Upper lobe of right lung (tissue), 1 donor: ENCODE measurements around the gene BTBD17. TPM values are rescaled to one million over a fixed set of nuclear protein-coding genes. Genes with fewer than 3 reads are reported as not detected.

Experiments
- ATAC-seq: fragments of 200-7000 bp; cut with Tn5 transposase; one replicate; pipeline ENCODE4 v1.9.1; 2020; ENCODE audit warnings: mild to moderate bottlenecking, moderate library complexity
- DNase-seq: peaks from one replicate; pipeline ENCODE4 v3.0.0-alpha.2; 2020
- H3K27ac ChIP-seq: fragments of 200-600 bp; one replicate; pipeline ENCODE4 v1.8.0; 2022
- H3K27me3 ChIP-seq: fragments of 200-600 bp; one replicate; pipeline ENCODE4 v1.8.0; 2022; ENCODE audit warnings: mild to moderate bottlenecking
- H3K36me3 ChIP-seq: fragments of 200-600 bp; one replicate; pipeline ENCODE4 v1.8.0; 2022
- H3K4me1 ChIP-seq: fragments of 200-600 bp; one replicate; pipeline ENCODE4 v1.8.0; 2022
- H3K4me3 ChIP-seq: fragments of 200-600 bp; one replicate; pipeline ENCODE4 v1.8.0; 2022; ENCODE audit warnings: mild to moderate bottlenecking
- H3K9me3 ChIP-seq: fragments of 200-600 bp; one replicate; pipeline ENCODE4 v1.8.0; 2022
- CTCF ChIP-seq: fragments of 200-600 bp; IDR thresholded peaks from one replicate; pipeline ENCODE4 v1.8.0; 2022; ENCODE audit warnings: antibody characterized with exemption
- intact Hi-C: fragments of 100-400 bp; cut with DNase I; formaldehyde crosslinking; loops from one replicate; pipeline ENCODE4 v1.11.0; 2022
- total RNA-seq: library from RNA; stranded (reverse); fragmentation: NEBNext Ultra II Directional; extraction: Animal tissue kit (Norgen Biotek cat#: 25700); gene quantifications from one replicate; pipeline ENCODE4 v1.2.1, GENCODE V29; 2021
- donor health status: DM: no; HTN: yes; CAD: no; lungs with severe emphysema.

BTBD17 gene
- total RNA-seq, 1 donor from 2014 or later, result not detected

GRCh38 chr17:74330446-74330845 is 31.2 kb downstream of the BTBD17 start:
- ATAC-seq, result no peak
- intact Hi-C loops, result no loop called here
- DNase-seq, result no peak
- H3K4me3 ChIP-seq, result no peak overlapping the region
- H3K36me3 ChIP-seq, result no peaks in the 10 kb centered on the region
- H3K9me3 ChIP-seq, result no peaks in the 10 kb centered on the region
- H3K27me3 ChIP-seq, result peaks cover 22% of the 10 kb centered on the region
- peaks cover 9% of the 10 kb centered on the region for H3K4me1 ChIP-seq
- no peak for TF ChIP-seq CTCF
- H3K27ac ChIP-seq, result no peak overlapping the region

GRCh38 chr17:74329378-74329777 is 32.3 kb downstream of the BTBD17 start:
- no peaks in the 10 kb centered on the region for H3K9me3 ChIP-seq
- DNase-seq, result no peak
- no peak overlapping the region for H3K27ac ChIP-seq
- no peaks in the 10 kb centered on the region for H3K36me3 ChIP-seq
- H3K27me3 ChIP-seq, result peaks cover 23% of the 10 kb centered on the region
- H3K4me3 ChIP-seq, result no peak overlapping the region
- ATAC-seq, result no peak
- peaks cover 13% of the 10 kb centered on the region for H3K4me1 ChIP-seq
- no peak for TF ChIP-seq CTCF
- intact Hi-C loops, result no loop called here

- TF ChIP-seq CTCF, result no peak
- H3K27me3 ChIP-seq, result peaks cover 23% of the 10 kb centered on the region
Observed at GRCh38 chr17:74328487-74328886, 33.2 kb downstream of the BTBD17 start.

GRCh38 chr17:74326506-74326905 is 35.2 kb downstream of the BTBD17 start:
- TF ChIP-seq CTCF, result no peak
- no peaks in the 10 kb centered on the region for H3K9me3 ChIP-seq
- peaks cover 13% of the 10 kb centered on the region for H3K4me1 ChIP-seq
- H3K27ac ChIP-seq, result no peak overlapping the region
- peak overlapping the region; percentile 41 for H3K4me3 ChIP-seq
- no peaks in the 10 kb centered on the region for H3K36me3 ChIP-seq
- ATAC-seq, result no peak
- H3K27me3 ChIP-seq, result peaks cover 14% of the 10 kb centered on the region
- no peak for DNase-seq
- intact Hi-C loops, result no loop called here

More at GRCh38 chr17:74328487-74328886, 33.2 kb downstream of the BTBD17 start:
- H3K4me1 ChIP-seq, result peaks cover 13% of the 10 kb centered on the region
- DNase-seq (no peak), ATAC-seq (no peak)
- no peak overlapping the region for H3K4me3 ChIP-seq
- intact Hi-C loops, result no loop called here
- no peaks in the 10 kb centered on the region for H3K9me3 ChIP-seq
- no peaks in the 10 kb centered on the region for H3K36me3 ChIP-seq
- no peak overlapping the region for H3K27ac ChIP-seq

- peak; percentile 79 for ATAC-seq
- peak; percentile 75 for DNase-seq
- intact Hi-C loops, result no loop called here
- Histone ChIP-seq H3K4me3 (peak within 1 kb of the TSS; percentile 41), H3K36me3 (no peaks in the 10 kb centered on the region), H3K4me1 (peaks cover 13% of the 10 kb centered on the region), H3K9me3 (no peaks in the 10 kb centered on the region), H3K27me3 (peaks cover 14% of the 10 kb centered on the region), H3K27ac (no peak within 1 kb of the TSS)
- no peak for TF ChIP-seq CTCF
Observed at GRCh38 chr17:74325743-74326379, 35.8 kb downstream of the BTBD17 start, which contains the start of gene KIF19. KIF19 (plus strand) TSS chr17:74326226; CDS start chr17:74326350, 124 bp downstream.
